NCI-H1092 (cell line): ENCODE data around the gene NOB1.

Source experiments
- DNase-seq: peaks from one replicate; lab custom pipeline; 2025; lab: John Stamatoyannopoulos, UW

NOB1 gene

DNA sequence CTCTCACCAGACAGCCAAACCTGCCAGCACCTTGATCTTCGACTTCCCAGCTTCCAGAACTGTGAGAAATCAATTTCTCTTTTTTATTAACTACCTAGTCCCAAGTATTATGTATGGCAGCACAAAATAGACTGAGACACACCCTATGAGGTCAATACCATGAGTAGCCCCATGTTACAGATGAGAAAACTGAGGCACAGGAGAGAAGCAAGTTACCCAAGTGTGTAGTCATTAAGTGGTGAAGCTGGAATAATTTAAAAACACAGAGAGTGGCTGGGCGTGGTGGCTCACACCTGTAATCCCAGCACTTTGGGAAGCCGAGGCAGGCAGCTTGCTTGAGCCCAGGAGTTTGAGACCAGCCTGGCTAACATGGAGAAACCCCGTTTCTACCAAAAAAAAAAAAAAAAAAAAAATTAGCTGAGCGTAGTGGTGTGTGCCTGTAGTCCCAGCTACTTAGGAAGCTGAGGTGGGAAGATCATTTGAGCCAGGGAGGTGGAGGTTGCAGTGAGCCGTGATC is 33.2 kb downstream of the NOB1 start:
- no peak for DNase-seq

DNA sequence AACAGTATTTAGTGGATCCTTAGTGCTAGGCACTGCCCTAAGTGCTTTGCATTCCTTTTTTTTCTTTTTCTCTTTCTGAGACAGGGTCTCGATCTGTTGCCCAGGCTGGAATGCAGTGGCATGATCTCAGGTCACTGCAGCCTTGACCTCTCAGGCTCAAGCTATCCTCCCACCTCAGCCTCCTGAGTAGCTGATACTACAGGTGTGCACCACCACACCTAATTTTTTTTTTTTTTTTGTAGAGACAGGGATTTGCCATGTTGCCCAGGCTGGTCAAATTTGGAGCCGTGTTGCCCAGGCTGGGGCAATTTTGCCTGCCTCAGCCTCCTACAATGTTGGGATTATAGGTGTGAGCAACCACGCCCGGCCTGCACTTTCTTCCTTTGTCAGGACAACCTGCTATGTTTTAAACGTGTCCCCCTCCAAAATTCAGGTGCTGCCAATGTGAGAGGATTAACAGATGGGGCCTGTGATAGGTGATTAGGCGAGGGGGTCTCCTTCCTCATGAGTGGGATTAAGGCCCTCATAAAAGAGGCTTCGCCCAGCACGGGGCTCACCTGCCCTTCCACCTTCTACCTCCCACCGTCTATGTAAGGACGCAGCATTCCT is 33.8 kb downstream of the NOB1 start:
- DNase-seq = no peak

DNA sequence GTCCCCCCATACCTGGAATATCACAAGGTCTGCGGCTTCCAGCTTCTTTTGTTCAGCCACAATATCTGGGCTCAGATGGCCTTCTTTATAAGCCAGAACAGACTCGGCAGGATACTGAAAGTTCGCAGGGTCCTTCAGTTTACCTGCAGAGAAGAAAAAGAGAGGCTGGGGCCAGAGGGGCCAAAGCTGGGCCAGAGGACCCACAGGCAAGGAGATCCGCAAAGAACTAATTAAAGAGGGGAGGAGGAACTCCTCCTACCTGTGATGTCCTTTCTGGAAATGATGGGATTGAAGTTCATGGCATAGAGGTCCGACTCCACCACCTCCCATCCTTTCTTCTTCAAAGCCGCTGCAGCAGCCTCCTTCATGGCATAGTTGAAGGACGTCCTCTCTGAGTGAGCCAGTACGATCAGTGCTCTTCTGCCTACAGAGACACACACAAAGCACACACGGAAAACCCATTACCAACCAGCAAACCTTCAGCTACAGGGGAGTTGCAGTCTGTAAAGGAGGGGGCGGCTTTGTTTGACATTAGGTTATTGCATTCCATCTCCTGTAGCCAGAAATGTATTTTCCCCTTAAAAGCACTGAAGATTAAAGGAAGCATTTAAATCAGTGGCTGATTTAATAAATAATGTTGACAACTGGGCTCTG is 36.5 kb downstream of the NOB1 start:
- no peak for DNase-seq

DNA sequence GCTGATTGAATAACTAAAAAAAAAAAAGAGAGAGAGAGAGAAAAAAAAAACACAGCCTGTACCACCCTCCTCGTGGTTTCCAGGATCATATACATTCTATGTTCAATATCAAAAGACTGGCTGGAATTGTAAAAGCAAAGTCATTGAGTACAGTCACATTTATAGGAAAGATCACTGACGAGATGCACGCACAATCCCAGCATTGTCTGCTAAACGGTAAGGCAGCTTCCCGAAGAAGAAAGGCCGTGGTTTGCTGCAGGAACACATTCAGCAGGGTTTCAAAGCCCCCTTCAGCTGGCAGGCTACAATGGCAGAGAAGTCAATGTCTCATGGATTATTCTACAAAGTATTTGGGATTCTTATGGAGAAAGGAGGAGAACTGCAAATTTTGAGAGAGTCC is 37.7 kb downstream of the NOB1 start:
- DNase-seq = no peak

DNA sequence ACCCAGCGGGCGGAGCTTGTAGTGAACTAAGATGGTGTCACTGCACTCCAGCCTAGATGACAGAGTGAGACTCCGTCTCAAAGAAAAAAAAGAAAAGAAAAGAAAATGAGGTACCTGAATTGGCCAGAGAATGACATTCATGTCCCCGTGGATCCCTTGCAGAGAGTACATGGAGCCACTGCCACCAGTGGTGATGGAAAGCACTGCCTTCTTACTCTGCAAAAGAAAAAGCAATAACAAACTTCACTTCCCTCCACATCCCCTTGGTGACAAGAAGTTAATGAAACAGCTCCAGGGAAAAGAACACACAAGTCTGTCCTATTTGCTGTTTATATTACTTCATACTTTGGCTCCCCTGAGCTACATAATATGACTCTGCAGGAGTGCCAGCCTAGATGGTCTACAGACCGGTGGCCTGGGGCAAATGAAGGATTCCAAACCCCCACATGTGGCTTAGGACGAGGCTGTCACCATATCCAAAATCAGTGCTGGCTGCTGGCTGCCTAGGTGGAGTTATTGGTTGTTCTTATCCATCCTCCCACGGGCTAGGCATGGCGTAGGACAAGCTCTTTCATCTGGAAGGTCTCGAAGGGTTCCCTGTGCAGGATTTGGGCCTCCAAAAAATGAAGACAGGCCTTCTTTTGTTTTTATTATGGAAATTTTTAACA is 41.7 kb downstream of the NOB1 start:
- DNase-seq = no peak

DNA sequence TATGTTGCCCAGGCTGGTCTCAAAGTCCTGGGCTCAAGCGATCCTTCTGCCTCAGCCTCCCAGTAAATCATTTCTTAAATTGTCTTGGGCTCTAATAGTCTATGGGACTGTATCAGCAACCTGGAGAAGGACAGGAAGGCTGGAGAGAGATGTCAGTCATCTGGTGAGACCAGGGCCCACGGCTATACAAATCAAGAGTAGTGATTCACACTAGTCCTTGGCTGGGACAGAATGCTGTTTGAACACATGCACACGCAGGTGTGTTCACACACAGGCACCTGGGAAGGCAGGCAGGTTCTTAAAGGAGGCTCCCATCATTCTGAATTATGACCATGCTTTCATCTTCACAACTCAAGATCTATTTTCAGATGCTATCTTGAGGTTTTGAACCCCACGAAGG is 42.4 kb downstream of the NOB1 start:
- DNase-seq = no peak

DNA sequence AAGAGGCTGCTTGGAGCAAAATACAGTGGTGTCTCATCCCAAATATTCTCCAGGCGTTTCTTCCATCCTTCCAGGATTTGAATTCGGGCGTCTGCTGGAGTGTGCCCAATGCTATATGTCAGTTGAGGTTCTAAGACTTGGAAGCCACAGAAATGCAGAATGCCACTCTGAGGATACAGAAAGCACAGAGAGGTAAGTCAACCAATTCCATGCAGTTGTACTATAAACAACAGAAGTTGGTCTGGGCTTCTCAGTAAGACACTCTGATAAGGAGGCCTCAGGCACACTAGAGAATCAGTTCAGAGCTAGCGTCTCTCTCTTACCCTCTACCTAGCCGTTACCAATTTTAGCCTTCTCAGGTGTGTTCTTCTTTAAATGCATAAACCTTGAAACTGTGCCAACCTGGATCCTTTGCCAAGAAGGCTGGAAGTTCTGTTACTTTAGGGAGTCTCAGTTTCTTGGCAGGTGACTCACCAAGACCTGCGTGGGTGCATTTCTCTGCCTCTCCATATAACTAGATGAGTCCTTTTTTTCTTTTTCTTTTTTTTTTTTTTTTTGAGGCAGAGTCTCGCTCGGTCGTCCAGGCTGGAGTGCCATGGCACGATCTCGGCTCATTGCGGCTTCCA is 43.5 kb downstream of the NOB1 start:
- no peak for DNase-seq

DNA sequence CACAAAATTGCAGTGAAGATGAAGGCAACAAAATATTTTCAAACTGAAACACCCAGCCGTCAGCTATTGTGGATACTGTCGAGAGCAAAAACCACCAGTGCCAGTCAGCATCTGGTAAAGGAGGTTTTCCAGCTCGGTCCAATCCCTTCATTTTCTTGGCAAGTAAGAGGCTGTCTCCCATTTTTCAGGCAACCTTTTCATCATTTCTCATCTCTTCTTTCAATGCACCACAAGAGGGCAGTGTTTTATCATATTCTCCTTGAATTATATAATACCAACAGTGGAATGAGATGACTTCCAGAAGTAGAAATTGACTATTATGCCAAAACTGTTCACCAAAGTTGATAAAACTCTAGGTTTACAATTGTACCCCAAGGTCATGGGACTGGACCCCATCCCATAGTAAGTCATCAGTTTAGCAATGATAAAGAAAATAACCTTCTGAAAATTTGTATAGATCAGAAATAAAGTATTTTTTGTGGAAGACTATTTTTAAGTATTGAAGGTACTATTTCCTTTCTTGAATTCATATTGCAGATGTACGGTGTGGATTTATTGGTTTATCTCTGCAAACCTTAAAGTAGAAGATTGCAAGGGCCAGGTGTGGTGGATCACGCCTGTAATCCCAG is 45.2 kb downstream of the NOB1 start:
- DNase-seq = peak; percentile 55

DNA sequence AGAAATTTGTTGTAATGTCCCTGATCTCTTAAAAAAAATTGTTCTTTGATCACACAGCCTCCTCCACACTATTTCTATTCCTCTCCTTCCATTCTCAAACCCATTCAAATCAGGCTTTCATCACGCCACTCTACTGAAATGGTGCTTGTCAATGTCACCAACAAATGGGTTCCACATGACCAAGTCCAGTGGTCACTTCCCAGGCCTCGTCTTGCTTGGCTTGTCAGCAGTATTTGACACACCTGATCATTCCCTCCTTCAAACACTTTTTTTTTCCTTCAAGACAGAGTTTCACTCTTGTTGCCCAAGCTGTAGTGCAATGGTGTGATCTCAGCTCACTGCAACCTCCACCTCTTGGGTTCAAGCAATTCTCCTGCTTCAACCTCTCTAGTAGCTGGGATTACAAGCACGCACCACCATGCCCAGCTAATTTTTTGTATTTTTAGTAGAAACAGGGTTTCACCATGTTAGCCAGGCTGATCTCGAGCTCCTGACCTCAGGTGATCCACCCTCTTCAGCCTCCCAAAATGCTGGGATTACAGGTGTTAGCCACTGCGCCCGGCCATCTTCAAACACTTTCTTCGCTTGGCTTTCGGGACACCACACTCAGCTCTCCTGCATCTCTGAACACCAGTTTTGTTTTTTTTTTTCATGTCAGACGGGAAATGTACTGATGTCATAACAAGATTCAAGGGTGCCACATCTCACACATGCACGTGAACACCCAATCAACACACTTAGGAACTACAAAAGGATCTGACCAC is 46.6 kb downstream of the NOB1 start:
- DNase-seq = no peak

DNA sequence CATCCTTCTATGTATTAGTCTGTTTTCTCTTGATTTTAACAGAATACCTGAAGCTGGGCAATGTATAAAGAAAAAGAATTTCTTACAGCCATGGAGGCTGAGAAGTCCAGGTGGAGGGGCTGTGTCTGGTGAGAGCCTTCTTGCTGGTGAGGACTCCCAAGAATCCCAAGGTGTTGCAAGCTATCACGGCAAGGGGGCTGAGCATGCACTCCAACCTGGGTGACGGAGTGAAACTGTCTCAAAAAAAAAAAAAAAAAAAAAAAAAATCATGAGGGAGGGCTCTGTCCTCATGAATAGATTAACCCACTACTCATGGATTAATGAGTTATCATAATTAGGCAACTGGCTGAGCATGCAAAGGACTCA is 47.8 kb downstream of the NOB1 start:
- no peak for DNase-seq

DNA sequence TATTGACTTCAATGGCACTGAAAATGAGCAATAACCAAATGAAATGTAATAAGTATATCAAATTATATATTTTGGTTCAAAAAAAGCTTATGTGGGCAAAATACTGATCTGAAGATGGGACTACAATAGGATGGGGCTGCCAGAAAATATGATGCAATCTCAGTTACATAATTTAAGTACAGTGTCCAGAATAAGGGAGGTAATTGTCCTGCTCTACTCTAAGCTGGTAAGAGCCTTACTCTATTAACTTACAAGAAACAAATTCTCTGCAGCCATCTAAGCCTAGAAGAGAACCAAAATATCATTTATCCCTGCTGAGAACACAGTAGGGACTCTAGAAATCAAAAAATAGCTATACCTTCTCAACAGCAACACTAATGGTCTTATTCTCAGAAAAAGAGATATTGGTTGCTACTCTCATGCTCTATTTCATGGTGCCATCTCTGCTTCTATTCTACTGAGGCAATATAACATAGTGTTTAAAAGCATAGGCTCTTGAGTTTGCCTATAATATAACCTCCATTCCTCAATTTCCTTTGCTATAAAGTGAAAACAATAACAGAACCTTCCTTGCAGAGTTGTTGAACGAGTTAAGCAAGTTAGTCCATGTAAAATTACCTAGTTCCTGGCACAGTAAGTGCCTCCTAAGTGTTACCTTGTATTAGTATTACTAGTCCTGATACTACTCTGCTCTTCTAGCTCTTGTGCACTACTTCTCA is 48.3 kb downstream of the NOB1 start:
- DNase-seq = no peak

DNA sequence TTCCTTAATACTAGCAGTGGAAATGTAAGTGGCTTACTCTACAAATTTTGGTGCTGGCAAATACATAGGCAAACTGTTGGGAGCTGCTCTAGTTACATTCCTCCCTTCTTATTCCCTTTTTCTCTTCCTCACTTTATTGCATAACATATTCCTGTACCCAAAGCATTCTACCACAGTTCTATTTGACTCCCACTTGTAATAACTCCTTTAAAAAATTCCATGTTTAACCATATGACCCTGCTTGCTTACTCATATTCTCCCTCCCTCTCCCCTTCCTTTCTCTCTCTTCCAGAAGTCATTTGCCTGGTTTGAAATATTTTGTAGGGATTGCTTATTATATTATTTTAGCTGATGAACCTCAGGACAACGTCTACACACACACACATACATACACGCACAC is 51.1 kb downstream of the NOB1 start:
- no peak for DNase-seq

DNA sequence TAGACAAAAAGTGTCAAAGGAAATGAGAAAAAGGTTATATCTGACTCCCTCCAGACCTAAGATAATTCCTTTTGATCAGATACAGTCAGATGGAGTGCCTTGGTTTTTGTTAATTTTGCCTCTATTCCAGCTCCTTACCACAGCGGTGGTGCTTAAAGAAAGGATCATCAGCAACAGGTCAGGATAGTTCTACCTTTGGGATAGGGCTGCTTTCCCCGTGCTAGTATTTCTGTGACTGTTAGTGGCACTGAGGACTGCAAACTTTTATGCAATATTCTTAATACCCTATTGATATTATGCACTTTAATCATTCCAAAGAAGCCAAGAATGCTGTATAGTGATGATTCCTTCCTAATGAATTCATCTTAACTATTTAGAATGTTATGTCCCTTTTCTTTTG is 52.9 kb downstream of the NOB1 start:
- no peak for DNase-seq

DNA sequence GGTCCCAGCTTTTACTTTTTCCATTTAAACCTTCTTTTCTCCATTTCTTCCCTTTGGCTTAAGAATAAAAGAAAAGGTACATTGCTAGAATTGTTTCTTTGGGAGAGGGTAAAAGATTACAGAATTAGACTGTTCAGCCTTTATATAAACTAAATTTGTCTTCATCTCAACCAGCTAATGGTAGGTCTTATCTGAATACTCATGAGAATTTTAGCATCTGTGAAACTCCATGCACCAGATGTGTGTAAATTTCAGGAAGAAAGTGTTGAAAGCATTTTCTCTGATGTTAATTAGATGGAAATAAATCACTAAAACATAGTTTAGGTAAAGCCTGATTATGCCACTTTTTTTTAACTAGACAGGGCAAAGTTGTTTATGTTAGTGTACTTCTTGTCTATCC is 53.3 kb downstream of the NOB1 start:
- DNase-seq = no peak

DNA sequence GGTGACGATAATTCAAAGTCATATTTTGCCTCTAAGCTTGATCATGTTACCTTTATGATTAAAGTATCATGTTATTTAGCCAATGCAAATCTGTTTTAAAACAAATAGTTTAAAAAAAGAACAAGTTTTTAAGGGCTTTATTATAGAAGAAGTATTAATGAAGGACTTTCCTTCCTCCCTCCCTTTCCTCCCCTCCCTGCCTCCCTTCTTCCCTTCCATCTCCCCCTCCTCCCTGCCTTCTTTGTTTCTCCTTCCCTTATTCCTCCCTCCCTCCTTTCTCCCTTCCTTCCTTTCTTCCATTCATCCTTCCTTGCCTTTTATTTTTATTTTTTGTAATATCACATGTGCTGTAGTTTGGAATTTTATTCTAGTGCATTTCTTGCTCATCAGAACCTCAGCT is 54.8 kb downstream of the NOB1 start:
- DNase-seq = no peak

DNA sequence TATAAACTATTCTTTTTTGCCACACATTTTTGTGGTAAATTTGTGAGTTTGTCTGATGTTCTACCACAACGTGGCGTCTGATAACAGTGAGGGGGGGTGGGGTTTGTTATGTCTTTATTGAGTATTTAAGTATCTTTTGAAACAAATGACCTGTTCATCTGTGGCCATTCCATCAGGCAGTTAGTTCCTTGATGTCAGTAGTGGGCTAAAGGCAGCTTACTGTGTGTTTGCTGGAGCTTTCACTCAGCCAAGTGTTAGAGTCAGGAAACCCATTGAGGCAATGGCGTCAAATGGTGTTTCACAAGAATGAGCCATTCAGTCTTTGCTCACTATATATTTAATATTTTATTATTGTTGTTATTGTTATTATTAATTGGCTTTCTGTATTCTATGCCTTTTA is 56.3 kb downstream of the NOB1 start:
- no peak for DNase-seq

DNA sequence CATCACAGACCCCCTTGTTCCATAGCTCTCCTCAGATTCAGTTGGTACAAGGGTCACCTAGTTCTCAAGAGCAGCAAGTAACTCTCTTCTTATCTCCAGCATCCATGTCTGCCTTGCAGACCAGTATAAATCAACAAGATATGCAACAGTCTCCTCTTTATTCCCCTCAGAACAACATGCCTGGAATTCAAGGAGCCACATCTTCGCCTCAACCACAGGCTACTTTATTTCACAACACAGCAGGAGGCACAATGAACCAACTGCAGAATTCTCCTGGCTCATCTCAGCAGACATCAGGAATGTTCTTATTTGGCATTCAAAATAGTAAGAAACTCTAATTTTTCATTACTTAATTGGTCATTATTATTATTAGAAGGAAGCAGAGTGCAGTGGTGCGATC is 60.8 kb downstream of the NOB1 start:
- no peak for DNase-seq

DNA sequence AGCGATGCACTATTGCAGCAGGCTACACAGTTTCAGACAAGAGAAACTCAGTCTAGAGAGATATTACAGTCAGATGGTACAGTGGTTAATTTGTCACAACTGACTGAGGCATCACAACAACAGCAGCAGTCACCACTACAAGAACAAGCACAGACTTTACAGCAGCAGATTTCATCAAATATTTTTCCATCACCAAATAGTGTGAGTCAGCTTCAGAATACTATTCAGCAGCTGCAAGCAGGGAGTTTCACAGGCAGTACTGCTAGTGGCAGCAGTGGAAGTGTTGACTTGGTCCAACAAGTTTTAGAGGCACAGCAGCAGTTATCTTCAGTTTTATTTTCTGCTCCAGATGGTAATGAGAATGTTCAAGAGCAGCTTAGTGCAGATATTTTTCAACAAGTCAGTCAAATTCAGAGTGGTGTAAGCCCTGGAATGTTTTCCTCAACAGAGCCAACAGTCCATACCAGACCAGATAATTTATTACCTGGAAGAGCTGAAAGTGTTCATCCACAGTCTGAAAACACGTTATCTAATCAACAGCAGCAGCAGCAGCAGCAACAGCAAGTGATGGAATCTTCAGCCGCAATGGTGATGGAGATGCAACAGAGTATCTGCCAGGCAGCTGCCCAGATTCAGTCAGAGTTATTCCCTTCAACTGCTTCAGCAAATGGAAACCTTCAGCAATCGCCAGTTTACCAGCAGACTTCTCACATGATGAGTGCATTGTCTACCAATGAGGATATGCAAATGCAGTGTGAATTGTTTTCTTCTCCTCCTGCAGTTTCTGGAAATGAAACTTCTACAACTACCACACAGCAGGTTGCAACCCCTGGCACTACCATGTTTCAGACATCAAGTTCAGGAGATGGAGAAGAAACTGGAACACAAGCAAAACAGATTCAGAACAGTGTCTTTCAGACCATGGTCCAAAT is 62.5 kb downstream of the NOB1 start:
- no peak for DNase-seq
